Thymus (tissue), 11 donors: Measurements from ENCODE around the gene DYRK1A. TPM values are rescaled to one million over a fixed set of nuclear protein-coding genes. Genes with fewer than 3 reads are reported as not detected.

Experiments used
- DNase-seq, 9 donors: peaks; one replicate each; pipeline ENCODE4 v3.0.0-alpha.2; 2013; ENCODE audit warnings: low spot score in 9 of 9, low read depth in 6 of 9, missing footprints in 1 of 9
- H3K27ac ChIP-seq, 2 donors: one replicate each; pipeline ENCODE4 v1.5.1; 2013; ENCODE audit warnings: control low read depth in 1 of 2, low read depth in 1 of 2, low read length in 1 of 2, mild to moderate bottlenecking in 1 of 2, moderate library complexity in 1 of 2
- H3K27me3 ChIP-seq, 2 donors: one replicate each; pipeline ENCODE4 v1.5.1; 2013; ENCODE audit warnings: low read length in 1 of 2; ENCODE audit not compliant: control insufficient read depth in 2 of 2, insufficient read depth in 1 of 2
- H3K36me3 ChIP-seq, 2 donors: one replicate each; pipeline ENCODE4 v1.5.1; 2013; ENCODE audit warnings: low read length in 1 of 2, mild to moderate bottlenecking in 1 of 2, moderate library complexity in 1 of 2; ENCODE audit not compliant: control insufficient read depth in 2 of 2, insufficient read depth in 2 of 2
- H3K4me1 ChIP-seq, 2 donors: one replicate each; pipeline ENCODE4 v1.5.1; 2013; ENCODE audit warnings: low read length in 2 of 2; ENCODE audit not compliant: control insufficient read depth in 2 of 2, insufficient read depth in 2 of 2
- H3K4me3 ChIP-seq, 2 donors: one replicate each; pipeline ENCODE4 v1.5.1; 2013; ENCODE audit warnings: low read length in 2 of 2, control low read depth in 1 of 2, mild to moderate bottlenecking in 1 of 2
- H3K9me3 ChIP-seq, 2 donors: one replicate each; pipeline ENCODE4 v1.5.1; 2013; ENCODE audit warnings: low read length in 1 of 2, mild to moderate bottlenecking in 1 of 2; ENCODE audit not compliant: control insufficient read depth in 2 of 2, insufficient read depth in 1 of 2
- WGBS: extraction: QIAGEN DNeasy Blood & Tissue Kit; methylation state at CpG from one replicate; pipeline ENCODE4 v1.1.7; 2013; 5-methylcytosine and 5-hydroxymethylcytosine counted together
- polyA plus RNA-seq: library from polyadenylated mRNA; stranded (reverse); fragments of 200-250 nt; gene quantifications from one replicate; pipeline ENCODE4 v1.2.3, GENCODE V29; 2013
- total RNA-seq: library from RNA; stranded (reverse); fragments of 120-200 nt; gene quantifications from one replicate; pipeline ENCODE4 v1.2.4, GENCODE V29; 2013
- donor health status: healthy.

DYRK1A gene
- total and polyA plus RNA-seq, 2 donors = 53.3 to 64.7 TPM

DNA sequence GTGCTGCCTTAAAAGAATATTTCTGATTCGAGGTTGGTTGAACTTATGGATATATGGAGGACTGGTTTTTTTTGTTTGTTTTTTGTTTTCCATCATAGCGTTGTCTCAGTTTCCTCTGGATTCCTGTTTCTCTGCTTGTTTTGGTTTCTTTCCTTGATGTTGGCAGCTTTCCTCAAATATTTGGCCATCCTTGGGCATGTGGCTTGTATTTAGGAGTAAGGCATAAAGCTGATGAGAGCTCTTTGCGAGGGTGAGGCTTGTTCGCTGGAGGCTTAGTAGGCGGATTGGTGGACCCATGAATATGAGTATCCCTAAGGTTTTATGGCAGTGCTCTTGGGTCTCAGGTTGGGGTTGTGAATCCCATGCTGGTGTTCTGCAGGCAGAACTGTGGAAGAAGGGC is 22.9 kb downstream of the DYRK1A start:
- Histone ChIP-seq H3K27ac (no peak overlapping the region), H3K4me1 (peaks cover 3 to 15% of the 10 kb centered on the region in 2 donors), H3K4me3 (no peak overlapping the region), H3K36me3 (peaks cover 0 to 2% of the 10 kb centered on the region in 2 donors), H3K27me3 (no peaks in the 10 kb centered on the region), H3K9me3 (no peaks in the 10 kb centered on the region)
- WGBS = 95% methylated on average over 5 of the region's 5 CpGs
- DNase-seq = no peak

DNA sequence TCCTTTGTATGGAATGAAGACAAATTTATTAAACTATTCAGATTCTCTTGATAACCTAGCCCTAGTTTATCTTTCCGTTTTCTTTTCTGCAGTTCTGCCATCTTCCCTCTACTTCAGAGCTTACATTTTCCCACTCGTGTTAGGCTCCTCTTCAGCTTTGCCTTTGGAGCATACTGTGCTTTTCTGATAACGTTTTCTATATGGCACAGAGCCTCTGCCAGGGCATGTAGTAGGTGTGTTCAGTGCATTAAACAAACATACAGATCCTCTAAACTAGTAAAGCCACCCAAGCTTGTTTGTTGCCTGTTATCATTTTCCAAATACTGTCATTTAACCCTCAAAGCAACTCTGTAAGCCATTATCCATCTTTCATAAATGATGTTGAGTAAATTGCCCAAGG is 25.1 kb downstream of the DYRK1A start:
- no peaks in the 10 kb centered on the region for H3K27me3 ChIP-seq
- no peak for DNase-seq
- peaks cover 0 to 2% of the 10 kb centered on the region in 2 donors for H3K36me3 ChIP-seq
- 91% methylated on average over 3 of the region's 3 CpGs for WGBS
- peaks cover 3 to 17% of the 10 kb centered on the region in 2 donors for H3K4me1 ChIP-seq
- no peak overlapping the region for H3K4me3 ChIP-seq
- no peaks in the 10 kb centered on the region for H3K9me3 ChIP-seq
- no peak overlapping the region for H3K27ac ChIP-seq

DNA sequence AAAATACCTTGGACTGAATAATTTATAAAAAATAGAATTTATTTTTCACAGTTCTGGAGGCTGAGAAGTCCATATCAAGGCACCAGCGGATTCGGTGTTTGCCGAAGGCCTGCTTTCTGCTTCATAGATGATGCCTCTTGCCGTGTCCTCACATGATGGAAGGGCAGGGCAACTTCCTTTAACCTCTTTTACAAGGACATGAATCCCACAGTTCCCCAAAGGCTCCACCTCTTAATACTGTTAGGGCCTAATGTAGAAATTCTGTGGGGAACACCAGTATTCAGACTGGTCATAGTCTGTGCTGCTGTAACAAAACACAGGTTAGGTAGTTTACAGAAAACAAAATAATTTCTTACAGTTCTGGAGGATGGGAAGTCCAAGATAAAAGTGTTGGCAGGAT is 25.9 kb downstream of the DYRK1A start:
- Histone ChIP-seq H3K36me3 (peaks cover 0 to 2% of the 10 kb centered on the region in 2 donors), H3K4me3 (no peak overlapping the region), H3K4me1 (peaks cover 6 to 19% of the 10 kb centered on the region in 2 donors), H3K27me3 (no peaks in the 10 kb centered on the region), H3K27ac (no peak overlapping the region), H3K9me3 (no peaks in the 10 kb centered on the region)
- WGBS = 97% methylated on average over 4 of the region's 4 CpGs
- DNase-seq = no peak

DNA sequence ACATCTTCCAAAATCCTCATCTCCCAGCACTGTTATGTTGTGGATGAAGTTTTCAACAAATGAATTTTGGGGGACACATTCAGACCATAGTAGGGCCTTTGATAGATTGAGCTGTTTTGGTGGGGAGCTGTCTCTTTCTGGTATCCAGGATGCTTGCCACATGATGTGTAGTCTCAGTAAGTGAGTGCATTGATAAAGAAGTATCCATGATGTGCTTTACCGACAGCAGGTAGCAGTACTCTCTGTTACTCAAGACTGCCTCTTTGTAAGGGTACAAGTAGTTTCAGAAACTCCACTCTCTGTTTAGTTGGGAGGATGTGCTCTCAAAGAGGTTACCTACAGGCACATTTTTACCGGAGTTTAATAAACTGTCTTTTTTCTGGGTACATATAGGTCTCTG is 26.5 kb downstream of the DYRK1A start:
- peaks cover 10 to 19% of the 10 kb centered on the region in 2 donors for H3K4me1 ChIP-seq
- H3K36me3 ChIP-seq = peaks cover 0 to 2% of the 10 kb centered on the region in 2 donors
- no peak overlapping the region for H3K4me3 ChIP-seq
- DNase-seq = no peak
- no peak overlapping the region for H3K27ac ChIP-seq
- H3K27me3 ChIP-seq = no peaks in the 10 kb centered on the region
- 90% methylated on average over 2 of the region's 2 CpGs for WGBS
- H3K9me3 ChIP-seq = no peaks in the 10 kb centered on the region

DNA sequence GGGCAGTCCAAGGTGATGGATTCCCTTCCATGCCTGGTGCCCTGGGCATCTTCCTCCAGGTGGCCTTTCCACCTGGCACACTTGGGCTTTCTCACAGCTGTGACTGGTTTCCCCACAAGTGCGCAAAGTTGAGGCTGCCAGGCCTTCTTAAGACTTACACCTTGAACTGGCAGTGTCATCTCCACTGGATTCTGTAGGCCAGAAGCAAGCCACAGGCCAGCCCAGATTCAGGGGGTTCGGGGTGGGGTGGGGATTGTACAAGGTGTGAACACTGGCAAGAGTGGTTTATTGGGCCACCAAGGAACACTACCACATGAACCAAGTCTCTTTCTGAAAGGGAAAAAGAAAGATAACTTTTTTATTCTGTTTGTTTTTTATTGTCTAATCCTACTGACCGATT is 27.2 kb downstream of the DYRK1A start:
- Histone ChIP-seq H3K4me1 (peaks cover 11 to 23% of the 10 kb centered on the region in 2 donors), H3K4me3 (no peak overlapping the region), H3K36me3 (peaks cover 0 to 2% of the 10 kb centered on the region in 2 donors), H3K27ac (no peak overlapping the region), H3K27me3 (no peaks in the 10 kb centered on the region), H3K9me3 (no peaks in the 10 kb centered on the region)
- 88% methylated on average over 3 of the region's 3 CpGs for WGBS
- no peak for DNase-seq

DNA sequence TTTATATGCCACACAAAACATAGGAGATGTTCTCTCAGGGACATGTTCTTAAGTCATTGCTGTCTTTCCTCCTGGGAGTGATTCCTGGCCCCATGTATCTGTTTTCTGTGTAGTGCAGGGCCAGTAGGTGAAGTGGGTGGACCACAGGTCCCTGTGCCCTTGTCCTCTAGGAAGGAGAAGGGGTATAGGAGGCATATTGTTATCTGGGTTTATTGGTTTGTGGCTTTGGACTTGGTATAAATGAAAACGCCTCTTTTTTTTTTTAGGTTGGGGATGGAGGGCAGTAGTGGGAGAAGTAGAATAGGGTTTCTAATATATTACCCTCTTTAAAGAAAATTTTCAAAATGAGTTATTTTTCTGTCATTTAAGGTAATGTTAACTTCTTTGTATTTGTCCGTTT is 29.4 kb downstream of the DYRK1A start:
- Histone ChIP-seq H3K36me3 (peaks cover 0 to 2% of the 10 kb centered on the region in 2 donors), H3K4me3 (no peak overlapping the region), H3K9me3 (peaks cover 0 to 3% of the 10 kb centered on the region in 2 donors), H3K27ac (no peak overlapping the region), H3K27me3 (no peaks in the 10 kb centered on the region), H3K4me1 (peaks cover 19 to 24% of the 10 kb centered on the region in 2 donors)
- no peak for DNase-seq
- 92% methylated on average over 2 of the region's 2 CpGs for WGBS

DNA sequence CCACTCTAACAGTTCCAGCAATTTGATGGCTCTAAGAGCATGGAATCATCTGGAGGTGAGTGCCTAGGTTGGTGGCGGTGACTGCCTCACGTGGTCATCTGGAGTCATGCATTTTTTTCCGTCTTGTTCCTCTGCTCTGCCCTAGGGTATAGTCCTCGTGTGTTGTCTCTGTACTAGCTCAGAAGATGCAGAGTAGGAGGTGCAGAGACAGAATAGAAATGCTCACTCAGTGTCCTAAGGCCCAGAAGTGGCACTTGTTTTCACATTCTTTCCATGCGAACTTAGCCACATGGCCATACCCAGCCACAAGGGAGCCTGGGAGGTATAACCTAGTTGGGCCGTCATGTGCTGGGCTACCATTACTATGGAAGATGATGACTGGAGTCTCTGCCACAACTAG is 30.3 kb downstream of the DYRK1A start:
- 97% methylated on average over 6 of the region's 6 CpGs for WGBS
- Histone ChIP-seq H3K36me3 (no peaks in the 10 kb centered on the region), H3K4me3 (no peak overlapping the region), H3K4me1 (peaks cover 19 to 24% of the 10 kb centered on the region in 2 donors), H3K27me3 (no peaks in the 10 kb centered on the region), H3K27ac (no peak overlapping the region), H3K9me3 (peaks cover 0 to 7% of the 10 kb centered on the region in 2 donors)
- no peak for DNase-seq

DNA sequence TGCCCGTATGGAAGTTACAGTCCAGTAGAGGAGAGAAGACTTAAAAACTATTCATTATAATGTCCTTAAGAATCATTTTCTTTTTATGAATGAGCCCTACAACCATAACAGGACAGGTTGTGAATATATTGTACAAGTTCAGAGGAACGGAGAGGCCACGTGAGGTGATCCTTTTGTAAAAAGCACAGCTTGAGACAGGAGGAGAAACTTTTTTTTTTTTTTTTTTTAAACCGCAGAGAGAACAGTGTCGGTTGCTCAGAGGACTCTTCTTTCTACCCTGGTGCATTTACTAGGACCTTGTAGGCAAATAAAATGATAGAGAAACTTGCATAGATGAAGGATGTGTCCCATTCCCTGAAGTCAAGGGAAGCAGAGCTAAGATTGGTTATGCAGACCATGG is 32.1 kb downstream of the DYRK1A start:
- 48% methylated on average over 5 of the region's 5 CpGs for WGBS
- DNase-seq = peak in 2 of 9 donors; percentile 12 to 45
- Histone ChIP-seq H3K27me3 (no peaks in the 10 kb centered on the region), H3K36me3 (no peaks in the 10 kb centered on the region), H3K4me3 (peak overlapping the region in 1 of 2 donors; percentile 5), H3K4me1 (peaks cover 16 to 19% of the 10 kb centered on the region in 2 donors), H3K27ac (no peak overlapping the region), H3K9me3 (peaks cover 0 to 7% of the 10 kb centered on the region in 2 donors)

DNA sequence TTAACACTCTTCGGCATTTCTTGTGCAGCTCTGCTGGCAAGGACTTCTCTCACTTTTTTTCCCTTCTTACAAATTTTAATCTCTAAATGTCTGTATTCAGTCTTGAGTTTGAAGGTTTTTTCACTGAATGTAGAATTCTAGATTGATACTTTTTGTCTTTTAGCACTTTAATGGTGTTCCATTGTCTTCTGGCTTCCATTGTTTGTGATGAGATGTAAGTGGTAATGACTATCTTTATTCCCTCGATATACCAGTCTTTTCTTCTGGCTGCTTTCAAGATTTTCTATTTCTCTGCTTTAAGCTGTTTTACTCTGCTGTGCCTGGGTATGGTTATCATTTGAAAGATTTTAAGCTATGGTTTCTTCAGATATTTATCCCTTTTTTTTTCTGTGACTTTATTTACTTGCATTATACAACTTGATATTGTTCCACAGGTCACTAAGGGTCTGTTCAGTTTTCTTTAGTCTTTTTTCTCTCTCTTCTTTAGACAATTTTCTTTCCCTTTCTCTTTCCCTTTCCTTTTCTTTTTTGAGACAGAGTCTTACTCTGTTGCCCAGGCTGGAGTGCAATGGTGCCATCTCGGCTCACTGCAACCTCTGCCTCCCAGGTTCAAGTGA is 35.8 kb downstream of the DYRK1A start:
- DNase-seq = no peak
- WGBS = over 99% methylated on average over 3 of the region's 3 CpGs
- Histone ChIP-seq H3K27me3 (no peaks in the 10 kb centered on the region), H3K9me3 (peaks cover 0 to 7% of the 10 kb centered on the region in 2 donors), H3K4me3 (no peak overlapping the region), H3K4me1 (peaks cover 13 to 14% of the 10 kb centered on the region in 2 donors), H3K27ac (no peak overlapping the region), H3K36me3 (peaks cover 0 to 2% of the 10 kb centered on the region in 2 donors)
